ENCODE results near the gene RUFY1. TPM values are rescaled to one million over a fixed set of nuclear protein-coding genes. Genes with fewer than 3 reads are reported as not detected.
A peak's percentile ranks its signal among the peaks of the same experiment; 100 is the strongest.

Gene RUFY1
- total RNA-seq, 2 experiments from 2014 or later = 43.0 to 48.9 TPM

- H3K27ac Mint-ChIP-seq = no peak overlapping the region
- no peak for ATAC-seq (ENCODE audit: low read depth)
- H3K4me1 Mint-ChIP-seq = no peaks in the 10 kb centered on the region
- H3K4me3 Mint-ChIP-seq = no peak overlapping the region
- H3K9me3 Mint-ChIP-seq = no peaks in the 10 kb centered on the region
- no peaks in the 10 kb centered on the region for H3K27me3 Mint-ChIP-seq
- POLR2A ChIA-PET = interaction anchor here (0.9 kb wide), 1 partner anchor 9 kb away, joined by 3 read pairs; no protein-coding TSS in a partner anchor
- H3K36me3 Mint-ChIP-seq = peaks cover 6% of the 10 kb centered on the region
- DNase-seq = no peak
Observed at GRCh38 chr5:179599973-179600372, 49.6 kb downstream of the RUFY1 start.

- Mint-ChIP-seq H3K27me3 (no peaks in the 10 kb centered on the region), H3K36me3 (peaks cover 9% of the 10 kb centered on the region), H3K4me1 (no peaks in the 10 kb centered on the region), H3K27ac (no peak overlapping the region), H3K9me3 (no peaks in the 10 kb centered on the region), H3K4me3 (no peak overlapping the region)
- no peak for DNase-seq
- POLR2A ChIA-PET = interaction anchor here (0.6 to 1.8 kb wide), 2 partner anchors 17 to 22 kb away, joined by 4 read pairs; partner anchors contain the start of gene HNRNPH1
- no peak for ATAC-seq (ENCODE audit: low read depth)
Observed at GRCh38 chr5:179601871-179602625, 51.7 kb downstream of the RUFY1 start.

DNA sequence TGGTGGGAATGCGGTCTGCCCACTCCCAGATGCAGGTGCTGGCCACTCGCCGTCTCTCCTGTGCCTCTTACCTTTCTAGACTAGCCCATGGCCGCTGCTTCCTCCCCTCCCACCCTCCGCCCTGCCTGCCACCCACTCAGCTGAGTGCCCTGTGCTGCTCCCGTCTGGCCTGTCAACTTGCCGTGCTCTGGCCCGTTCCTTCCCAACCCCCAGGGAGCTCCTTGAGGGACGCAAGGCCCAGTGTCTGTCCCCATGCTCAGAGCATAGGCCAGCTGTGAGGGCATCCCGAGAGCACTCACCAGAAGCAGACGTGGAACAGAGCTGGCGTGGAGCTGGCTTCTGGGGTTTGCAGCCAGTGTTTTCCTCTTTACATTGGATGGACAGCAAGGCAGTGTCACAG is 53.0 kb downstream of the RUFY1 start:
- Mint-ChIP-seq H3K4me3 (no peak overlapping the region), H3K27ac (no peak overlapping the region)
- POLR2A ChIA-PET = interaction anchor here (1.8 to 12.2 kb wide), 2 partner anchors 19 to 20 kb away, joined by 4 to 144 read pairs; partner anchors contain the start of gene HNRNPH1

DNA sequence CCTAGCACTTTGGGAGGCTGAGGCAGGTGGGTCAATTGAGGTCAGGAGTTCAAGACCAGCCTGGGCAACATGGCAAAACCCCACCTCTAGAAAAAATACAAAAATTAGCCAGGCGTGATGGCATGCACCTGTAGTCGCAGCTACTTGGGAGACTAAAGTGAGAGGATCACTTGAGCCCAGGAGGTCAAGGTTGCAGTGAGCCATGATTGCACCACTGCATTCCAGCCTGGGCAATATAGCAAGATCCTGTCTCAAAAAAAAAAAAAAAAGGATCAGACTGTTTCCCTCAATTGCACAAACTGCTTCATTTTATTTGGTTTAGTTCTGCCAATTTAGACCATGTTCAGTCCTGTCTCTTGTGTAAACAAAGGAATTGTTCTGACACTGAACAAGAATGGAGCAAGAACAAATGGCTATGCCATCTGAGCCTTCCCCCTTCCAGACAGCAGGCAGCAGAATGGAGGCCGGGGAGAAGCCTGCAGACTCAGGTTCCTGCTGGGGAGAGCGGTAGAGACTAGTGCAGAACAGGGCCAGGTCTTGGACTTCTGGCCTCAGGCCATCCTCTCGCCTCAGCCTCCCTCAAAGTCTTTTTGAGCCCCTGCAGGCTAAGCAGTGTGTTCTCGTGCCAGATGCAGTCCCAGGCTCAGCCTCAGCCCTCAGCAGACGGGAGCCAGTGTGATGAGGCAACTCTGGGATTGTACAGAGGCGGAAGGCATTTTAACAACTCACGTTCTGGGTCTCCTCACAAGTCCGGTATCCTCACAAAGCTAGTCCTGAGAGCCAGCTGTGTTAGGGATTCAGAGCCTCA is 54.9 kb downstream of the RUFY1 start:
- Mint-ChIP-seq H3K27ac (peak overlapping the region; percentile 15), H3K36me3 (peaks cover 11% of the 10 kb centered on the region), H3K27me3 (no peaks in the 10 kb centered on the region), H3K9me3 (no peaks in the 10 kb centered on the region), H3K4me1 (peaks cover 22% of the 10 kb centered on the region), H3K4me3 (no peak overlapping the region)
- DNase-seq = no peak
- no peak for ATAC-seq (ENCODE audit: low read depth)
- POLR2A ChIA-PET = interaction anchor here (0.9 to 12.2 kb wide), 2 partner anchors 17 to 74 kb away, joined by 3 to 144 read pairs; partner anchors contain the start of gene HNRNPH1

More for the DNA sequence above, 53.0 kb downstream of the RUFY1 start:
- peaks cover 9% of the 10 kb centered on the region for H3K36me3 Mint-ChIP-seq
- peaks cover 8% of the 10 kb centered on the region for H3K4me1 Mint-ChIP-seq
- ATAC-seq (ENCODE audit: low read depth) (no peak), DNase-seq (no peak)
- no peaks in the 10 kb centered on the region for H3K27me3 Mint-ChIP-seq
- no peaks in the 10 kb centered on the region for H3K9me3 Mint-ChIP-seq

DNA sequence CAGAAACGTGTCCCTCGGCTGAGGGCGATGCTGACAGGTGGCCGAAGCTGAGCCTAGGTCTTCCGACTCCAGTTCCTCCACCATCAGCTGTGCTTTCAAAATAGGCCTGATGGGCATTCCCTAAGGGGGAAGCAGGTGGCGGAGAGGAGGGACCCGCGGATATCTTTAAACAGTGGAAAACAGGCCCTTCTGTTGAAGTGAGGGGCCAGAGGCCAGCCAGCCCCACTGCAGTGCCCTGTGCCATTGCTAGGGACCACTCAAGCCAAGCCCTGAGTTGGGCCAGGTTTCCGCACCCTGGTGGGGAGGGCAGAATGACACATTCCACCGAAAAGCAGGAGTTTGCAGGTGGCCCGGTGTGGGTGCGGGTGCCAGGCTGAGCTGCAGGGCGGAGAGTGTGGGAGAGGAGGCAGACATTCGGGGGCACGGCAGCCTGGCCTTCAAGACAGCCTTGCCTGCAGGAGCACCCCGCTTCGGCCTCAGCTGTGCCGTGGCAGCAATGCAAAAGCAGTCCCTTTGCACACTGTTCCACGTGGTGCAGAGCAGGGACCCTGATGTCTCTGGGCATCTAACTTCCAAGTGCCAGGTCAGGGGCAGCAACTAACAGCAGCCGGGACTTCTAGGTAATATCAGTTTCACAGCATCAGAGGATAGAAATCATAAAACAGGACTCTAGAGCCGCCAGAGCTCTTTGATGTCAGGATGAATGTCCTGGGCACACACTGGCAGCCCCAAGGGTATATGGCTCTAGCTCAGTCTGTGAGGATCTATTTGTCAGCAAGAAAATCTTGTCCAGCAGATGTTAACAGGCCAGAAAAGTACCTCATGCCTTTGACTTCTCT is 55.9 kb downstream of the RUFY1 start:
- Mint-ChIP-seq H3K36me3 (peaks cover 17% of the 10 kb centered on the region), H3K4me1 (peaks cover 30% of the 10 kb centered on the region), H3K27me3 (no peaks in the 10 kb centered on the region), H3K4me3 (no peak overlapping the region), H3K9me3 (no peaks in the 10 kb centered on the region), H3K27ac (no peak overlapping the region)
- ATAC-seq (ENCODE audit: low read depth) (no peak), DNase-seq (no peak)
- POLR2A ChIA-PET = interaction anchor here (0.8 to 12.2 kb wide), 5 partner anchors 9 to 73 kb away, joined by 3 to 144 read pairs (median 3); partner anchors contain the start of genes HNRNPH1 and RUFY1

GRCh38 chr5:179606910-179607159 is 56.5 kb downstream of the RUFY1 start:
- H3K4me1 Mint-ChIP-seq = peaks cover 33% of the 10 kb centered on the region
- H3K36me3 Mint-ChIP-seq = peaks cover 20% of the 10 kb centered on the region
- ATAC-seq (ENCODE audit: low read depth) (no peak), DNase-seq (no peak)
- no peak overlapping the region for H3K4me3 Mint-ChIP-seq
- H3K9me3 Mint-ChIP-seq = no peaks in the 10 kb centered on the region
- no peak overlapping the region for H3K27ac Mint-ChIP-seq
- H3K27me3 Mint-ChIP-seq = no peaks in the 10 kb centered on the region
- POLR2A ChIA-PET = interaction anchor here (0.8 to 12.2 kb wide), 4 partner anchors 9 to 56 kb away, joined by 3 to 144 read pairs (median 4); partner anchors contain the start of genes HNRNPH1 and RUFY1

DNA sequence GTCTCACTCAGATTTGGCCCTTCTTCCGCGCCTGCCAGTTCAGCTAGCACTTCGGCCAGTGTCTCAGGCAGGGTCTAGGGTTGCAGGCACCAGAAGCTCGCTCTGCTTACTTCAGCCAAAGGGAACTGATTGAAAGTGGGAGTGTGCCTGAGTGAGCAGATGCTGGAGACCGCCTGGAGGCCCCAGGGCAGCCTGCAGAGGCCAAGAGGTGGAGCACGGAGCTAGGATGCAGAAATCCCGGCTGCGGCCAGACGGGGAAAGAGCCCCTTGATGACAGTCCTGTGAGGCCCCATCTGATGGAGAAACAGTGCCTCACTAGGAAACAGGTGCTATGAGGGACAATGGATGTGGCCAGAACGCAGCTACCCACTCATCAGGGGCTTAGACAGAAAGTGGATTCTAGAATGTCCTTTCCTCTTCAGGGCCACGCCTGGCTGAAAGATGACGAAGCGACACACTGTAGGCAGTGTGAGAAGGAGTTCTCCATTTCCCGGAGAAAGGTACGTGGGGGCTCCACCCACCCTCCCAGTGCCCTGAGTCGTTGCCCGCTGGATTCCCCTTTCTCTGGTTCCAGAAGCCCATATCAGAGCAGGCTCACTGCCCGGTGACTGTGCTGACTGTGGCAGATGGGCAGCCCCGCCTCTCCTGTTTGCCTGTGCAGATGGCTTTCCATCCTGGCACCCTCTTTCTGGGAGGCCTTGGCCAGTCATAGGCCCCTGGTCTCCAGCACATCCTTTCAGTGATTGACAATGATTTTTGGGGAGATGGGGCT is 57.0 kb downstream of the RUFY1 start:
- no peak for DNase-seq
- peaks cover 34% of the 10 kb centered on the region for H3K4me1 Mint-ChIP-seq
- peaks cover 22% of the 10 kb centered on the region for H3K36me3 Mint-ChIP-seq

DNA sequence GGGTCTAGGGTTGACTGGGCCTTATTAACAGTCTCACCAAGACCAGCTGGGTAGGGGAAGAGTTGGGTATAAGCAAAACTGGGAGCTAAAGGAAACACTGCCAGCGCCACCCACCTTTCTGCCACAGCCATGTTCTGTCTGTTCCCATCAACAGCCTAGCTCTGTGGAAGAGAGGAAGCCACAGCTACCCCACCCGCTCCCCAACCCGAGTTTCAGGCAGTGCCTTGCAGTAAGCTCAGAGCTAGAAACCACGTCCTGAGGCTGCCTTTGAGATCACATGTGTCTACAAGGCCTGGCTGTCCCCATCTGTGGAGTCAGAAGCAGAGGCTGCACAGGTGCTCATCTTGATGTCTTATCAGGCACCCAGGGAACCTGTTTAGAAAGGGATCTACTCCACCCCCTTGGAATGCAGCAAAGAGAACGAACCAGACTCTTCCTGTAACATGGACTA is 57.8 kb downstream of the RUFY1 start:
- Mint-ChIP-seq H3K27me3 (no peaks in the 10 kb centered on the region), H3K4me3 (peak overlapping the region; percentile 30), H3K36me3 (peaks cover 27% of the 10 kb centered on the region), H3K9me3 (no peaks in the 10 kb centered on the region), H3K4me1 (peaks cover 37% of the 10 kb centered on the region), H3K27ac (peak overlapping the region; percentile 75)
- POLR2A ChIA-PET = interaction anchor here (0.7 to 12.2 kb wide), 7 partner anchors 8 to 129 kb away, joined by 3 to 144 read pairs (median 3); partner anchors contain the start of genes HNRNPH1 and RUFY1
- peak; percentile 62 for DNase-seq
- ATAC-seq (ENCODE audit: low read depth) = peak; percentile 94

More for the DNA sequence above, 57.0 kb downstream of the RUFY1 start:
- Mint-ChIP-seq H3K27me3 (no peaks in the 10 kb centered on the region), H3K9me3 (no peaks in the 10 kb centered on the region), H3K4me3 (no peak overlapping the region), H3K27ac (peak overlapping the region; percentile 75)
- POLR2A ChIA-PET = interaction anchor here (0.8 to 12.2 kb wide), 6 partner anchors 8 to 71 kb away, joined by 3 to 144 read pairs (median 4); partner anchors contain the start of genes HNRNPH1 and RUFY1
- peak; percentile 1 for ATAC-seq (ENCODE audit: low read depth)

GRCh38 chr5:179609834-179610108 is 59.4 kb downstream of the RUFY1 start:
- Mint-ChIP-seq H3K4me1 (peaks cover 45% of the 10 kb centered on the region), H3K36me3 (peaks cover 34% of the 10 kb centered on the region), H3K4me3 (no peak overlapping the region), H3K27ac (peak overlapping the region; percentile 19), H3K9me3 (no peaks in the 10 kb centered on the region), H3K27me3 (no peaks in the 10 kb centered on the region)
- POLR2A ChIA-PET = interaction anchor here (2.1 to 12.2 kb wide), 2 partner anchors 8 to 12 kb away, joined by 12 to 144 read pairs; partner anchors contain the start of gene HNRNPH1
- DNase-seq (no peak), ATAC-seq (ENCODE audit: low read depth) (no peak)

GRCh38 chr5:179610109-179610902 is 60.0 kb downstream of the RUFY1 start:
- Mint-ChIP-seq H3K27me3 (no peaks in the 10 kb centered on the region), H3K27ac (peak overlapping the region; percentile 60), H3K9me3 (no peaks in the 10 kb centered on the region), H3K4me3 (no peak overlapping the region), H3K36me3 (peaks cover 35% of the 10 kb centered on the region), H3K4me1 (peaks cover 46% of the 10 kb centered on the region)
- ATAC-seq (ENCODE audit: low read depth) (no peak), DNase-seq (peak; percentile 31)
- POLR2A ChIA-PET = interaction anchor here (12.2 kb wide), 1 partner anchor 12 kb away, joined by 144 read pairs; the partner anchor contains the start of gene HNRNPH1

GRCh38 chr5:179610903-179611265 is 60.5 kb downstream of the RUFY1 start:
- H3K4me1 Mint-ChIP-seq = peaks cover 50% of the 10 kb centered on the region
- DNase-seq (no peak), ATAC-seq (ENCODE audit: low read depth) (no peak)
- no peaks in the 10 kb centered on the region for H3K27me3 Mint-ChIP-seq
- POLR2A ChIA-PET = interaction anchor here (12.2 kb wide), 1 partner anchor 11 kb away, joined by 144 read pairs; the partner anchor contains the start of gene HNRNPH1
- H3K4me3 Mint-ChIP-seq = no peak overlapping the region
- no peaks in the 10 kb centered on the region for H3K9me3 Mint-ChIP-seq
- H3K36me3 Mint-ChIP-seq = peaks cover 35% of the 10 kb centered on the region
- peak overlapping the region; percentile 28 for H3K27ac Mint-ChIP-seq
